IgD-negative memory B cell (primary cell): ENCODE data around the gene PTPN4. TPM values are rescaled to one million over a fixed set of nuclear protein-coding genes. Genes with fewer than 3 reads are reported as not detected.

Source experiments
- H3K27ac Mint-ChIP-seq, 3 donors: one replicate each; pipeline ENCODE4 v1.8.0; 2020 to 2022; ENCODE audit warnings: mild to moderate bottlenecking in 3 of 3, mixed read lengths in 3 of 3, moderate library complexity in 1 of 3
- H3K27me3 Mint-ChIP-seq: one replicate; pipeline ENCODE4 v1.8.0; 2021; ENCODE audit warnings: mixed read lengths
- H3K36me3 Mint-ChIP-seq: one replicate; pipeline ENCODE4 v1.8.0; 2020; ENCODE audit warnings: mild to moderate bottlenecking, mixed read lengths
- H3K4me1 Mint-ChIP-seq, 3 donors: one replicate each; pipeline ENCODE4 v1.8.0; 2020 to 2022; ENCODE audit warnings: mixed read lengths in 3 of 3, mild to moderate bottlenecking in 1 of 3
- H3K4me3 Mint-ChIP-seq, 4 donors: one replicate each; pipeline ENCODE4 v1.8.0; 2020 to 2022; ENCODE audit warnings: mild to moderate bottlenecking in 4 of 4, mixed read lengths in 4 of 4, moderate library complexity in 3 of 4
- H3K9me3 Mint-ChIP-seq, 3 donors: one replicate each; pipeline ENCODE4 v1.8.0; 2020 to 2021; ENCODE audit warnings: mixed read lengths in 3 of 3, mild to moderate bottlenecking in 1 of 3
- polyA plus RNA-seq: library from polyadenylated mRNA; unstranded; fragments of 300-500 nt; fragmentation: Illumina TruSeq; gene quantifications from one replicate; pipeline ENCODE4 v1.2.3, GENCODE V29; 2021

Gene PTPN4
- polyA plus RNA-seq, 1 donor from 2014 or later: 21.4 TPM

GRCh38 chr2:119746836-119747686 is 12.7 kb upstream of the PTPN4 start:
- H3K27ac Mint-ChIP-seq: no peak overlapping the region
- H3K4me1 Mint-ChIP-seq: no peaks in the 10 kb centered on the region
- no peaks in the 10 kb centered on the region for H3K9me3 Mint-ChIP-seq
- no peaks in the 10 kb centered on the region for H3K36me3 Mint-ChIP-seq
- H3K4me3 Mint-ChIP-seq: no peak overlapping the region
- H3K27me3 Mint-ChIP-seq: peaks cover 14% of the 10 kb centered on the region

DNA sequence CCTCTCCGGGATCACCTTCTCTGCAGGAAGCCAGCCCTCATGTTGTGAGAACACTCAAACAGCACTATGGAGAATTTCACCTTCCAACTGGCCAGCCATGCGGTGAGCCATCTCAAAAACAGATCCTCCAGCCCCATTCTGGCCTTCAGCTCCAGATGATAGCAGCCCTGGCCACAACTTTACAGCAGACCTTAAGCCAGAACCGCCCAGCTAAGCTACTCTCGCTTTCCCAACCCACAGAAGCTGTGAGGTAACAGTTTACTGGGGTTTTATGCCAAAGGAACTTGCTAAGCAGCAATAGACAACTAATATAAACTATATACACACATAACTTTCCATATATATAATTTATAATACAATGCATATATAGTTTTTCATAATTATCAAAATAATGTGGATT is 11.6 kb upstream of the PTPN4 start:
- no peak overlapping the region for H3K4me3 Mint-ChIP-seq
- peaks cover 11% of the 10 kb centered on the region for H3K27me3 Mint-ChIP-seq
- H3K9me3 Mint-ChIP-seq: no peaks in the 10 kb centered on the region
- H3K4me1 Mint-ChIP-seq: no peaks in the 10 kb centered on the region
- no peaks in the 10 kb centered on the region for H3K36me3 Mint-ChIP-seq
- no peak overlapping the region for H3K27ac Mint-ChIP-seq

DNA sequence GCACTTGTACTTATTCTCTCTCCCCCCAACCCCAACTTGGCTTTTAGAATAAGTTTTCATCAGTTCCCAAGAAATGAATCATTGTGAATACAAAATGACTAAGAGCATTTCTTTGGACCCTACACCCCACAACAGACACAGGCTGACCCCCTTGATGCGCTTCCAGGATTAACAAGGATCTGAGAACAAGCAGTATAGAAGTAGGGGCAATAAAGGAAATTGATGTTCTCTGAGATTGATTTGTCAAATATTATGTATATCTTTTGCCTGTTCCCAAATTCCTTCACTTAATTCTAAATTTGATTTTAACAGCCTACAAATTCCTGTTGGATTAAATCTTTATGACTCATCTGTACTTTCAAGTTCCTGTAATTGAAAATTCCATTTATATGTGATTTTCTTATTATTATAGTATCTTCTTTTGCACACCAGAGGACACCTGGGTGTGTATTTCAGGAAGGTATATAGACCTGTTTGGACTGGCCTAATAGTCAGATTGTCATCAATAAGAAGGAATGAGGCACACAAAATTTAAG is 10.2 kb upstream of the PTPN4 start:
- Mint-ChIP-seq H3K4me1 (no peaks in the 10 kb centered on the region), H3K9me3 (no peaks in the 10 kb centered on the region), H3K27me3 (peaks cover 11% of the 10 kb centered on the region), H3K27ac (no peak overlapping the region), H3K36me3 (no peaks in the 10 kb centered on the region), H3K4me3 (no peak overlapping the region)

DNA sequence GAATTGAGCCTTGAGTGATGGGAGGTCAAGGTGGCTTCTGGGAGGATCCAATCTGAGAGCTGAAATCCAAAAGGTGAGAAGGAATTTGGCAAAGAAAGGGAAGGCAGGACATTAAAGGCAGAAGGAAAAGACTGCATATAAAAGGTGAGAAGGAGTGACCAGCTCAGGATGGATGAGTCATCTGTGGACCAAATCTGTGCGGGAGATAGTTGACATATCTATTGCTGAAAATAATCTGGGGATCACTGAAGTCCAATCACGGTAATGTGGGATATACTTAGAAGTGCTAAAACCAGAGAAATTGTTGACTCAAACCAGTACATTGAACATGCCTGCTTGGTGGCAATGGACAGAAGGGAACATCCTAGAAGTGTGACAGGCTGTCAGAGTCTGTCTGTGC is 8.0 kb upstream of the PTPN4 start:
- no peak overlapping the region for H3K4me3 Mint-ChIP-seq
- peaks cover 3% of the 10 kb centered on the region for H3K27me3 Mint-ChIP-seq
- no peak overlapping the region for H3K27ac Mint-ChIP-seq
- H3K9me3 Mint-ChIP-seq: no peaks in the 10 kb centered on the region
- no peaks in the 10 kb centered on the region for H3K36me3 Mint-ChIP-seq
- no peaks in the 10 kb centered on the region for H3K4me1 Mint-ChIP-seq

DNA sequence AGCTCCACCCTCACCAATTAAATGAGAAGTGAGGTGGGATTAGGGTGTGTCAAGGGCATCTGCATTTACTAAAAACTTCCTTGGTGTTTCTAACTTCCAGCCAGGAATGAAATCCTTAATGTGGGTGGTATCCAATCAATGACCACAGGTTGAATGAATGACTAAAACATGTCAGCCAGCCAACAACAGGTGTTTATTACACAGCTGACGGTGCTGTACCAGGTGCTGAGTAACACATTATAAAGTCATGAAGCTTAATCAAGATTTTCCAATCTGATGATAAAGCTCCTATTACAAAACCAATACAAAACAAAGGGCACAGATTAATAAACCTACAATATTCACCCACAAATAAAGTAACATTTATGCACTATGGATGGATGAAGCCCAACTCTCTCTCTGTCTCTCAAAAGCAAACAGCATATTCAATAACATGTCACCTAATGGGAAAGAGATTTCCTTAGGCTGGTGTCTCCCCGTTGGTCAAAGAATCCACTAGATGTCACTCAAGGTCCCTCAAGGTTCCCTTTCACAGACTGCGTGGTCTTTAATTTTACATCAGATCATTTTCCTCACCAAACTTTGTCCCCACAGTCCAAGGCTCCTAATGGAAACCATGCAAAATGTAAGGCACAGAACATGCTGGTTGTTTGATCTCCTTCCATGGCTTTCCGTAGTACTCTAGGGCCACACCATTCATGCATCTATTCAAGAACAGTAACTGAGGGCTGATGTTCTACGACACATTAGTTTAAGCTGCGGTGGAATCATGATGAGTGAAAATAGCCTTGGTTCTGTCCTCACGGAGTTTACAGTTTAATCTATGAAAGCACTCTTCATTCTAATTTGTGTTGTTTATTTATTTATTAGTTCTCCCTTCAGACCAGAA is 6.4 kb upstream of the PTPN4 start:
- Mint-ChIP-seq H3K27me3 (peaks cover 3% of the 10 kb centered on the region), H3K36me3 (no peaks in the 10 kb centered on the region), H3K27ac (no peak overlapping the region), H3K4me1 (no peaks in the 10 kb centered on the region), H3K4me3 (no peak overlapping the region), H3K9me3 (no peaks in the 10 kb centered on the region)

GRCh38 chr2:119753930-119754321 is 5.8 kb upstream of the PTPN4 start:
- H3K9me3 Mint-ChIP-seq: no peaks in the 10 kb centered on the region
- H3K36me3 Mint-ChIP-seq: no peaks in the 10 kb centered on the region
- no peak overlapping the region for H3K27ac Mint-ChIP-seq
- peaks cover 0 to 4% (median 3%) of the 10 kb centered on the region in 3 donors for H3K4me1 Mint-ChIP-seq
- H3K4me3 Mint-ChIP-seq: no peak overlapping the region
- H3K27me3 Mint-ChIP-seq: peaks cover 3% of the 10 kb centered on the region

DNA sequence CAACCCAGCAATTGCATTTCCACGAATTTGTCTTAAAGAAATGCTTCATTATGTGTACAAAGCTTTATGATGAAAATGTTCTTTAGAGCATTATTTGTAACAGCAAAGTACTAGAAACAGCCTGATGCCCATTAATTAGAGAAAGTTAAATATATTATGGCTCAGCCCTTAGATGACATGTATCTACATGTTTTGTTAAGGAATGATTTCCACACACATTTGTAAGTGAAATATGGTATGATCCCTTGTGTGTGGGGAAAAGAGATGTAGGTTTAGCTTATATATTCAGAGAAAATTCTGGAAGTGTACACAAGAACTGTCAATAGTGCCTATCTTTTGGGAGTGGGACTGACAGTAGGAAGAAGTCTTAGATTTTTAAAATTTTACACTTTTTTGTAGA is 3.8 kb upstream of the PTPN4 start:
- Mint-ChIP-seq H3K36me3 (no peaks in the 10 kb centered on the region), H3K4me3 (peak overlapping the region in 1 of 4 donors; percentile 27)

GRCh38 chr2:119756837-119757236 is 2.9 kb upstream of the PTPN4 start:
- H3K36me3 Mint-ChIP-seq: no peaks in the 10 kb centered on the region
- peaks cover 12 to 15% (median 13%) of the 10 kb centered on the region in 3 donors for H3K4me1 Mint-ChIP-seq
- no peaks in the 10 kb centered on the region for H3K9me3 Mint-ChIP-seq
- no peaks in the 10 kb centered on the region for H3K27me3 Mint-ChIP-seq
- H3K4me3 Mint-ChIP-seq: no peak overlapping the region
- no peak overlapping the region for H3K27ac Mint-ChIP-seq

More for the DNA sequence above, 3.8 kb upstream of the PTPN4 start:
- Mint-ChIP-seq H3K4me1 (peaks cover 6 to 9% (median 8%) of the 10 kb centered on the region in 3 donors), H3K27ac (peak overlapping the region in 1 of 3 donors; percentile 17), H3K27me3 (peaks cover 2% of the 10 kb centered on the region), H3K9me3 (no peaks in the 10 kb centered on the region)

GRCh38 chr2:119758881-119759450 is 756 bp upstream of the PTPN4 start:
- H3K36me3 Mint-ChIP-seq: no peaks in the 10 kb centered on the region
- peaks cover 15 to 27% (median 22%) of the 10 kb centered on the region in 3 donors for H3K4me1 Mint-ChIP-seq
- H3K9me3 Mint-ChIP-seq: no peaks in the 10 kb centered on the region
- H3K4me3 Mint-ChIP-seq: peak overlapping the region; percentile 85 to 98 (median 96)
- H3K27me3 Mint-ChIP-seq: no peaks in the 10 kb centered on the region
- H3K27ac Mint-ChIP-seq: peak overlapping the region; percentile 65 to 96 (median 89)

- Mint-ChIP-seq H3K9me3 (no peaks in the 10 kb centered on the region), H3K36me3 (no peaks in the 10 kb centered on the region), H3K4me1 (peaks cover 21 to 35% (median 26%) of the 10 kb centered on the region in 3 donors), H3K4me3 (peak overlapping the region; percentile 85 to 95 (median 91)), H3K27me3 (no peaks in the 10 kb centered on the region), H3K27ac (peak overlapping the region; percentile 60 to 89 (median 65))
These were observed 674 bp downstream of the PTPN4 start for GRCh38 chr2:119760237-119760955.

- no peaks in the 10 kb centered on the region for H3K9me3 Mint-ChIP-seq
- H3K4me1 Mint-ChIP-seq: peaks cover 23 to 39% (median 26%) of the 10 kb centered on the region in 3 donors
- no peaks in the 10 kb centered on the region for H3K27me3 Mint-ChIP-seq
- peak overlapping the region; percentile 48 to 89 (median 65) for H3K27ac Mint-ChIP-seq
- peak overlapping the region; percentile 85 to 95 (median 91) for H3K4me3 Mint-ChIP-seq
- H3K36me3 Mint-ChIP-seq: no peaks in the 10 kb centered on the region
These were observed 1.2 kb downstream of the PTPN4 start for GRCh38 chr2:119760956-119761275.

DNA sequence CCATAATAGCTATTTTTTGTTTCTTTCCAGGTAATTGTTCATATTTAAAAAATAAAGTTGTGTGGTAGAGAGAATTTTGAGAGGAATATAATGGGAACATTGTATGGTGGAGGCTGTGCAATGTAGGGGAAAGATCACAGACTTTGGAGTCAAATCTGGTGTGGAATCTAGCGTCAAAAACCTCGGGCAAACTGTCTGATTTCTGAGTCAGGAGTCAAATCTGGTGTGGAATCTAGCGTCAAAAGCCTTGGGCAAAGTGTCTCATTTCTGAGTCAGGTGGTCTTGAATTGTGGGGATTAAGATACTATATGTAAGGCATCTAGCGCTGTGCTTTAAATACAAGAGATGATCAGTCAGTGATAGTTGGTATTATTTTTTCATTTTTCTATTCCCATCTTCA is 5.1 kb downstream of the PTPN4 start:
- Mint-ChIP-seq H3K27ac (peak overlapping the region in 1 of 3 donors; percentile 48), H3K9me3 (no peaks in the 10 kb centered on the region), H3K36me3 (no peaks in the 10 kb centered on the region), H3K27me3 (no peaks in the 10 kb centered on the region), H3K4me3 (no peak overlapping the region), H3K4me1 (peaks cover 20 to 37% (median 22%) of the 10 kb centered on the region in 3 donors)

DNA sequence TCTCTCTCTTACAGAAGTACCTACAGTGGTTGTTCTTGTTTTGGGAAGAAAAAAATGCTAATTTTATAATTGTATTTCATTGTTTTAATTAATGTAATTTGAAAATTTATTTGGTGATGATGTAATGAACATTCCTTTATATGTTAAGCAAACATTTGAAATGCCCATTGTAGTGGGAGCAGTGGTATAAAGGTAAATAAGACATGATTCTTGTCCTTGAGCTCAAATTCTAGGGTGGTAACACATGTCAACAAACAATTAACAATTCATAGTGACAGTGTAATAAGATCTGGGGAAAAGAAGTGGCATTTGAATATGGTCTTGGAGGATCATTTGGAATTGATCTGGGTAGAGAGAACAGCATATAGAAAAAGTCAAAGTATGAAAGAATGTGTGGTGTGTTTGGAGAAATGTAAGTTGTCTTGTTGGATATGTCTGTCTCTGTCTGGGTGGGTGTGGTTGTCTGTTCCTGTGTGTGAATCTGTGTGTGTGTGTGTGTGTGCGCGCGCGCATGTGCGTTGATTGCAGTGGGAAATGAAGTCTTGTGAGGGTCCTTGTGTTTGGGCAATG is 5.8 kb downstream of the PTPN4 start:
- Mint-ChIP-seq H3K9me3 (no peaks in the 10 kb centered on the region), H3K4me3 (no peak overlapping the region), H3K4me1 (peaks cover 22 to 35% (median 22%) of the 10 kb centered on the region in 3 donors), H3K27ac (no peak overlapping the region), H3K36me3 (no peaks in the 10 kb centered on the region), H3K27me3 (no peaks in the 10 kb centered on the region)

DNA sequence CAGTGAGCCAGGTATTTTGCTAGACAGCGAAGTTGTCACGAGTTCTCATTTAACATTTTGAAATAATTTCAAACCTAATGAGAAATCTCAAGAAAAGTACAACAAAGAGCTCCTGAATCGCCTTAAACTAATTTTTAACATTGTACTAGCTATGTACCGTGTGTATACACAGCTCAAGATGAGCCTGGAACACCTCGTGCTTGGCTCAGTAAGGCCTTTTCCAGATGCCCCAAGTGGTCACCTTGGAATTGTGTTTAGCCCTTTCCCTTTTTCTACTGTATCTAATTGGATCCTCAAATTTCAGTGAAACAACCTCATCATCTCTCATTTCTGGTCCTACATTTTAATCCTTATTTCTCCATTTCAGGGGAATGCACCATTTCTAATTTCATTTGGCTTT is 7.2 kb downstream of the PTPN4 start:
- Mint-ChIP-seq H3K4me3 (no peak overlapping the region), H3K9me3 (peaks cover 0 to 2% (median 0%) of the 10 kb centered on the region in 3 donors), H3K4me1 (peaks cover 14 to 32% (median 23%) of the 10 kb centered on the region in 3 donors), H3K36me3 (peaks cover 2% of the 10 kb centered on the region), H3K27me3 (no peaks in the 10 kb centered on the region), H3K27ac (no peak overlapping the region)
